Heart left ventricle (tissue), 13 donors: ENCODE measurements around the gene PAQR5.

ENCODE experiments used
- CTCF ChIP-seq, 12 donors: fragments of 200-600 bp; sonication (generic) in 4 of 12; IDR thresholded peaks; one replicate each; pipeline versions ENCODE4 v1.5.0 to v1.8.0; 2018 to 2022; ENCODE audit warnings: antibody characterized with exemption in 12 of 12, mild to moderate bottlenecking in 5 of 12
- POLR2A ChIP-seq, 2 donors: fragments of 450-650 bp; IDR thresholded peaks; one replicate each; pipeline ENCODE4 v1.6.1; 2017; ENCODE audit warnings: antibody characterized with exemption in 2 of 2, mild to moderate bottlenecking in 2 of 2, moderate library complexity in 2 of 2
- donor health status: ischemic (EF 13 %, LVEDD 7.1; RV severe dilation, severe dysfunction).
- donor health status: DM: no; HTN: yes; CAD: no.
- donor health status: DM: no; HTN: no; CAD: no.
- donor health status: ischemic (EF 25% LVEDD 6.9; RV normal size, moderate dysfunction).
- donor health status: ischemic (EF 25% LVEDD 5.7; RV mildly dilated, moderate dysfunction).
- donor health status: ischemic (EF 35%, LVEDD 5.7; RV mildly dilated, moderate dysfunction).
- donor health status: nonischemic (EF 11% LVEDD 7.7; RV severe dilation, severe dysfunction).
- donor health status: DM: yes; HTN: yes; CAD: no.
- donor health status: PGD.
- donor health status: ischemic (EF 29% LVEDD 5.4; RV normal size, mild dysfunction).
- donor health status: nonischemic (EF 23%, LVEDD 6.1; RV moderate dilation, normal function).

GRCh38 chr15:69395991-69396390 lies 97.3 kb downstream of the PAQR5 start:
- no peak for TF ChIP-seq CTCF (IDR thresholded peaks at IDR 0.05)
- TF ChIP-seq POLR2A (IDR thresholded peaks at IDR 0.05), result no peak
